Stimulated activated CD8-positive, alpha-beta memory T cell treated with anti-CD3 and anti-CD28 coated beads, Interleukin-2, amount 100 ng/mL, for 48 hours (primary cell): ENCODE results near the gene GALNTL6.

Experiments
- DNase-seq, 2 donors: peaks; one replicate each; pipeline ENCODE4 v3.0.0-alpha.2; 2020; ENCODE audit warnings: low read depth in 2 of 2

GALNTL6 gene

GRCh38 chr4:172109466-172109865 is 296.3 kb downstream of the GALNTL6 start:
- DNase-seq = no peak

GRCh38 chr4:172124656-172125308 is 311.6 kb downstream of the GALNTL6 start:
- DNase-seq = no peak

GRCh38 chr4:172125443-172125842 is 312.2 kb downstream of the GALNTL6 start:
- DNase-seq = no peak

GRCh38 chr4:172127168-172127567 is 314.0 kb downstream of the GALNTL6 start:
- no peak for DNase-seq

- DNase-seq = no peak
These were observed 316.4 kb downstream of the GALNTL6 start for GRCh38 chr4:172129593-172129992.

- DNase-seq = no peak
These were observed 321.3 kb downstream of the GALNTL6 start for GRCh38 chr4:172134521-172134920.

GRCh38 chr4:172141025-172141424 is 327.8 kb downstream of the GALNTL6 start:
- DNase-seq = no peak

GRCh38 chr4:172142281-172142741 is 329.1 kb downstream of the GALNTL6 start:
- DNase-seq = no peak

GRCh38 chr4:172143605-172144314 is 330.6 kb downstream of the GALNTL6 start:
- DNase-seq = no peak

- no peak for DNase-seq
These were observed 334.5 kb downstream of the GALNTL6 start for GRCh38 chr4:172147687-172148086.

GRCh38 chr4:172149329-172149728 is 336.1 kb downstream of the GALNTL6 start:
- no peak for DNase-seq

GRCh38 chr4:172152284-172152683 is 339.1 kb downstream of the GALNTL6 start:
- no peak for DNase-seq

- no peak for DNase-seq
These were observed 340.5 kb downstream of the GALNTL6 start for GRCh38 chr4:172153719-172154118.

GRCh38 chr4:172155838-172156345 is 342.7 kb downstream of the GALNTL6 start:
- DNase-seq = no peak

- DNase-seq = no peak
These were observed 344.7 kb downstream of the GALNTL6 start for GRCh38 chr4:172157946-172158345.

- DNase-seq = no peak
These were observed 350.0 kb downstream of the GALNTL6 start for GRCh38 chr4:172163215-172163614.

GRCh38 chr4:172168888-172169287 is 355.7 kb downstream of the GALNTL6 start:
- no peak for DNase-seq

- no peak for DNase-seq
These were observed 356.7 kb downstream of the GALNTL6 start for GRCh38 chr4:172169871-172170270.

GRCh38 chr4:172173206-172173605 is 360.0 kb downstream of the GALNTL6 start:
- DNase-seq = no peak

- DNase-seq = no peak
These were observed 364.2 kb downstream of the GALNTL6 start for GRCh38 chr4:172177382-172177781.

GRCh38 chr4:172188248-172188988 is 375.2 kb downstream of the GALNTL6 start:
- DNase-seq = no peak

- DNase-seq = no peak
These were observed 389.4 kb downstream of the GALNTL6 start for GRCh38 chr4:172202480-172203076.
